Adrenal gland (tissue), 5 donors: Measurements from ENCODE around the gene MDN1.

Experiments used
- POLR2A ChIP-seq, 2 donors: fragments of 450-650 bp; IDR thresholded peaks; one replicate each; pipeline ENCODE4 v1.6.1; 2017; ENCODE audit warnings: antibody characterized with exemption in 2 of 2, mild to moderate bottlenecking in 2 of 2, moderate library complexity in 1 of 2
- TF ChIP-seq, protein P1 (sequence below), 6 experiments: fragments of 450-650 bp in 4 of 6; fragments of 200-600 bp in 2 of 6; sonication (generic) in 1 of 6; IDR thresholded peaks; 1 replicate in 5 of 6; 2 replicates in 1 of 6; pipeline versions ENCODE4 v1.5.1 to v1.8.0; 2016 to 2021; ENCODE audit warnings: antibody characterized with exemption in 6 of 6, mild to moderate bottlenecking in 2 of 6, moderate library complexity in 1 of 6
- donor health status: DM: no; HTN: no; CAD: no.

GRCh38 chr6:89693207-89693606 is 126.4 kb downstream of the MDN1 start:
- no peak for TF ChIP-seq POLR2A (IDR thresholded peaks at IDR 0.05)
- TF ChIP-seq, protein P1, sequence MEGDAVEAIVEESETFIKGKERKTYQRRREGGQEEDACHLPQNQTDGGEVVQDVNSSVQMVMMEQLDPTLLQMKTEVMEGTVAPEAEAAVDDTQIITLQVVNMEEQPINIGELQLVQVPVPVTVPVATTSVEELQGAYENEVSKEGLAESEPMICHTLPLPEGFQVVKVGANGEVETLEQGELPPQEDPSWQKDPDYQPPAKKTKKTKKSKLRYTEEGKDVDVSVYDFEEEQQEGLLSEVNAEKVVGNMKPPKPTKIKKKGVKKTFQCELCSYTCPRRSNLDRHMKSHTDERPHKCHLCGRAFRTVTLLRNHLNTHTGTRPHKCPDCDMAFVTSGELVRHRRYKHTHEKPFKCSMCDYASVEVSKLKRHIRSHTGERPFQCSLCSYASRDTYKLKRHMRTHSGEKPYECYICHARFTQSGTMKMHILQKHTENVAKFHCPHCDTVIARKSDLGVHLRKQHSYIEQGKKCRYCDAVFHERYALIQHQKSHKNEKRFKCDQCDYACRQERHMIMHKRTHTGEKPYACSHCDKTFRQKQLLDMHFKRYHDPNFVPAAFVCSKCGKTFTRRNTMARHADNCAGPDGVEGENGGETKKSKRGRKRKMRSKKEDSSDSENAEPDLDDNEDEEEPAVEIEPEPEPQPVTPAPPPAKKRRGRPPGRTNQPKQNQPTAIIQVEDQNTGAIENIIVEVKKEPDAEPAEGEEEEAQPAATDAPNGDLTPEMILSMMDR (IDR thresholded peaks at IDR 0.05): no peak
